Stimulated activated CD4-positive, alpha-beta T cell treated with anti-CD3 and anti-CD28 coated beads, Interleukin-2, amount 100 ng/mL, for 24 hours (primary cell): ENCODE data around the gene MOCOS.

Source experiments
- DNase-seq, 2 donors: peaks; one replicate each; pipeline ENCODE4 v3.0.0-alpha.2; 2020

Gene MOCOS

GRCh38 chr18:36279001-36279400, 91.7 kb downstream of the MOCOS start:
- no peak for DNase-seq

- DNase-seq = no peak
These were observed 94.6 kb downstream of the MOCOS start for GRCh38 chr18:36281936-36282335.

- no peak for DNase-seq
These were observed 96.2 kb downstream of the MOCOS start for GRCh38 chr18:36283448-36283847.

- no peak for DNase-seq
These were observed 97.0 kb downstream of the MOCOS start for GRCh38 chr18:36284268-36284667.

- peak; percentile 7 to 33 for DNase-seq
These were observed 97.5 kb downstream of the MOCOS start for GRCh38 chr18:36284671-36285295.

- DNase-seq = no peak
These were observed 100.4 kb downstream of the MOCOS start for GRCh38 chr18:36287653-36288052.

GRCh38 chr18:36288689-36289088, 101.4 kb downstream of the MOCOS start:
- no peak for DNase-seq

GRCh38 chr18:36294031-36294430, 106.7 kb downstream of the MOCOS start:
- DNase-seq = no peak

GRCh38 chr18:36295214-36295613, 107.9 kb downstream of the MOCOS start:
- no peak for DNase-seq

- DNase-seq = no peak
These were observed 108.6 kb downstream of the MOCOS start for GRCh38 chr18:36295880-36296301.

GRCh38 chr18:36296650-36297416, 109.5 kb downstream of the MOCOS start:
- DNase-seq = peak in 1 of 2 donors; percentile 35

GRCh38 chr18:36297417-36298125, 110.3 kb downstream of the MOCOS start, which contains the start of gene FHOD3:
Gene FHOD3, plus strand, starts transcription at chr18:36297713. Its CDS starts 123 bp downstream, at chr18:36297836.
- DNase-seq = peak in 1 of 2 donors; percentile 24

GRCh38 chr18:36298126-36298741, 110.9 kb downstream of the MOCOS start:
- DNase-seq = no peak

GRCh38 chr18:36299015-36299414, 111.7 kb downstream of the MOCOS start:
- no peak for DNase-seq

- DNase-seq = no peak
These were observed 112.9 kb downstream of the MOCOS start for GRCh38 chr18:36300211-36300610.

GRCh38 chr18:36301884-36302283, 114.6 kb downstream of the MOCOS start:
- DNase-seq = no peak

- no peak for DNase-seq
These were observed 115.4 kb downstream of the MOCOS start for GRCh38 chr18:36302676-36303075.

GRCh38 chr18:36303211-36303844, 116.0 kb downstream of the MOCOS start:
- DNase-seq = no peak

- no peak for DNase-seq
These were observed 117.4 kb downstream of the MOCOS start for GRCh38 chr18:36304723-36305122.

GRCh38 chr18:36305375-36305774, 118.1 kb downstream of the MOCOS start:
- DNase-seq = no peak

GRCh38 chr18:36307513-36307912, 120.2 kb downstream of the MOCOS start:
- no peak for DNase-seq

- no peak for DNase-seq
These were observed 121.6 kb downstream of the MOCOS start for GRCh38 chr18:36308711-36309435.
